HG03175 (cell line): ENCODE data around the gene CLCA2.

Experiments
- ATAC-seq: cut with Tn5 transposase; IDR thresholded peaks from one replicate; pipeline ENCODE4 v1.9.1; 2021; ENCODE audit warnings: mild to moderate bottlenecking, moderate library complexity; ENCODE audit not compliant: unreplicated experiment

CLCA2 gene

DNA sequence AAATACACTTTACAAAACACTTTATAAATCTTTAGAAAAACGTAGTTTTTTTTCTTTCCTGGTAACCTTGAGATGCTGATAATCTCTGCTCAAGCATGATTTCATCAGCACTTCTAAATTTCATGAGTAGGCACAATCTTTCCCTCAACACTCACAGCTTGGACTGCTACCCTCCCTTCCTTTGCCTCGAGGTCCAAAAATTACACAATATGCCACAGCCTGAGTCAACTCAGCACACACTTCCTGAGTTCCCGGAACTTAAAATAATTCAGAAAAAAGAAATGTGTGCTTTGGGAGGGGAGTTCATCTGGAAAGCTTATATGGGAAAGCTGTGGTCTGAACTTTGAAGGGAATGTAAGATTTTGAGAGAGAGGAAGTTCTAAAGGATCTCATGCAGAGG is 5.9 kb downstream of the CLCA2 start:
- ATAC-seq: no peak

DNA sequence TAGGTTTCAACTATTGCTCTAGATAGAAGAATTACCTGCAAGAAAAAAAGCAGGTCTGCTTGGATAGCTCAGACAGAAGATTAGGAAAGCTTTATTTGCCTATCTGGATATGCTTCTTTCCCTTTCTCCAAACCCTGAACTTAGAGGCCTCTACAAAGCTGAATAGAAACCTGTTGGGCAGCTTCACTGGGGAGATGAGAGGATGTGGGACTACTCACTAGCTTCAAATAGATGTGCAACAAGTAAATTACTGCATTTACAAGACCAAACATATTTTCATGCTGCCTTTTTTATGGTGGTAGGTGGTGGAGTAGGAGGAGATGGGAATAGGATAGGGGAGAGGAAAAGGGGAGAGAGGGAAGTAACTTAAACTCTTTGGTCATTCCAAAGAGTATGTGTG is 6.4 kb downstream of the CLCA2 start:
- no peak for ATAC-seq

- ATAC-seq: no peak
Observed at GRCh38 chr1:86434059-86434458, 10.1 kb downstream of the CLCA2 start.

DNA sequence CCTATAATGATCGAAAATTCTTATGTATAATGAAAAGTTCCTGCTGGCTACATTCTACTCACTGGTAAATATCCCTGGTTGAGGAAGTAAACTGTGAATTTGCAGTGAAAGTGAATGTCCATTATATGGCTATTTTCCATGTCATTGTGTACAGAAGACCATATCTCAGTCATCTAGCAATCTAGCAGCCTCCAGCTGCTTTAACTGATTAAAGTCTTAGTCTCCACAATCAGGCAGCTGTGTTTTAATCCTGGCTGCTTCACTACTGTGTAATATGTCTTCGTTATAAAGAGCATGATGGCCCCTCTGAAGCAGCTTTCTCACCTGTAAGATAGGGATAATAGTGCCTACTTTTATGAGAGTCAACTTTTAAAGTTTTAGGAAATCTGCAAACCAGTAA is 11.4 kb downstream of the CLCA2 start:
- no peak for ATAC-seq

DNA sequence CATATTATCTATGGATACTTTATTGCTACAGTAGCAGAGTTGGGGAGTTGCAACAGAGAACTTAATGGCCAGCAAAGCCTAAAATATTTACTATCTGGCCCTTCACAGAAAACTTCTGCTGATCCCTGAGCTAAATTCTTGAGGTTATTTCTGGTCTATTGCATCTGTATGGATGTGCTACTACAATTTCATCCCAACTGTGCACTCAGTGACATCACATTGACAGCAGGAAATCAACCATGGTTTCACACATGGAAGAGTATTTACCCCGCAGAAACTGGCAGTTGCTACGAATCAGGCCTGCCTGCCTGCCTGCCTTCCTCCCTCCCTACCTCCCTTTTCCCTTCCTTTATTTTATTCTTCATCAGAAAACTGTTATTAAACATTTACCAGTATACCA is 12.1 kb downstream of the CLCA2 start:
- no peak for ATAC-seq

DNA sequence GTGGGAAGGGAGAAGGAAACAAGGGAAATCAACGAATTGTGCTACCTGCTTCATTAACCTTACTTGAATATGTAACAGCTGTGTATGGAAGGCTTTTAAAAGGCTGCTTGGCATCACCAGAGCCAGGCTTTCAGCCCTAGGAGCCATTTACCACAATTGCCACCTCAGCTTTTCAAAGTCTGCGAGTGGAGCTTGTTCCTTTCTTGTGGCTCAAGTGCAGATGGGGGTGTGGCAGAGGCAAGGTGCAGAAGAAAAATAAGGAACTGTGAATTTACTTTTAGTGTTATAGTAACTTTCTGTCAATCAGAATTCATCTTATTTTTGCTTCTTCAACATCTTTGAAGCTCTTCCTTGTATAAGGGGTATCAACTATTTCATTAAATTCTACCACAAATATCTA is 17.6 kb downstream of the CLCA2 start:
- no peak for ATAC-seq

DNA sequence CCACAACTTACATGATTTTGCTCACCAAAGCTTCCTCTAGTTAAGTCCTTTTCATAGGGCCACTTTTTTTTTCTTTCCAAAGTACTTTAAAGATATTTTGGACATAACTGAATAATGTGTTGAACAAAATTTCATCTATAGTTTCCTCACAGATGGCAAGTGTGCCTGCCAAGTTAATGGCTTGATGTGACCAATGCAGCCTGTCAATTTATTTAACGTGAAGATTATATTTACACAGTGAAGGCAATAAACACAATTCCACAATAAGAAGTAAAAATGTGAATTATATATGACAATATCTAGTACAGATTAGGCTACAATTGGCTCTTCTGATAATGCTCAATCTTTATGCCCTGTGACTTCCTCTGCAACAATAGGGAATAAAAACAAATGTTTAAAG is 18.0 kb downstream of the CLCA2 start:
- ATAC-seq: no peak

- no peak for ATAC-seq
Observed at GRCh38 chr1:86445919-86446318, 21.9 kb downstream of the CLCA2 start.

DNA sequence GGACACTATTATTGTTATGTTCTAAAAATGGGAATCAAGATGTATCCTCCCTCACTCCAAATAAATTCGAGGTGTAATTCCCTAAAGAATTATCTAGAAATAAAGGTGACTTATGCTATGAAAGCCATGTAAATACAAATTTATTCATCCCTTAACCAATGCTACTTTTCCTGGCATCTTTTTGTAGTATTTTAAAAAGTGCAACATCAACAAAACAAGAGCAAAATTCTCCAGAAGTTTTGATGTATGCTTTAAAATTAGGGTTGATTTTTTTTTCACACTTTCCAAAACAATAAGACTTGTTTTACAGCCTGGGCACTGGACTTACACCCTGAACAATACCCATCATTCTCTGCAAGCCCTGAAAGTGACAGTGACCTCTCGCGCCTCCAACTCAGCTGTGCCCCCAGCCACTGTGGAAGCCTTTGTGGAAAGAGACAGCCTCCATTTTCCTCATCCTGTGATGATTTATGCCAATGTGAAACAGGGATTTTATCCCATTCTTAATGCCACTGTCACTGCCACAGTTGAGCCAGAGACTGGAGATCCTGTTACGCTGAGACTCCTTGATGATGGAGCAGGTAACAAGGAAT is 23.3 kb downstream of the CLCA2 start:
- no peak for ATAC-seq

DNA sequence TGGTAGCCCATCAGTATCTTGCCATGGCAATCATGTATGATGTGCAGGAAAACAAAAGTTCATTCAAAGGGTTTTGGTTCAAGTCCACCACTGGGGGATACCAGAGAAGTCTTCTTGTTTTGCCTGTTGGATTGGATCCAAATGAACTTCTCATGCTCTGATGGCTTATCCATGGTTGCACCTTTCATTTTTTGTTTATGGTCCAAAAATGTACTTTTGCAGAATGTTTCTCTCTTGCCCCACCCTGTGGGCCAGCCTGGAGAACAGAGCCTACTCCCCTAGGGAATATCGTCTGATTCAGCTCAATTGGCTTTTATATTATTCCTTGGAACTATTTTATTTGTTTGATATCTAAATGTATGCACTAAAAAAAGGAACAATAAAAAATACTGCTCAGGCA is 24.7 kb downstream of the CLCA2 start:
- no peak for ATAC-seq

DNA sequence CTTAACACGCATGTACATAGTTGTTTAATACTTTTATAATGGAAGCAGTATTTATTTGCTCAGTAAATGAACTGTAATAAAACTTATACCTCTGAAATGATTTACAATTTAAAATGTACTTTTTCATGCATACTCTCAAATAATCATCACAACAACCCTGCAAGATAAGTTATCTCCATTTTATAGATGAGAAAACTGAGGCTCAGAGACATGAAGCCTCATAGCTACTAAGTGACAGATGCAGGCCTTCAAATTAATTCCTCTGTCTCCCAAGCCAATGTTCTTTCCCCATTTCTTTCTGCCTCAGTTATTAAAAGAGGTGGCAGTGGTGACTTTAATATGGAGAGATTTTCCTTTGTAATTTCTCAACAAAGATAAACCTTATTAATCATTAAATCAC is 25.1 kb downstream of the CLCA2 start:
- no peak for ATAC-seq

DNA sequence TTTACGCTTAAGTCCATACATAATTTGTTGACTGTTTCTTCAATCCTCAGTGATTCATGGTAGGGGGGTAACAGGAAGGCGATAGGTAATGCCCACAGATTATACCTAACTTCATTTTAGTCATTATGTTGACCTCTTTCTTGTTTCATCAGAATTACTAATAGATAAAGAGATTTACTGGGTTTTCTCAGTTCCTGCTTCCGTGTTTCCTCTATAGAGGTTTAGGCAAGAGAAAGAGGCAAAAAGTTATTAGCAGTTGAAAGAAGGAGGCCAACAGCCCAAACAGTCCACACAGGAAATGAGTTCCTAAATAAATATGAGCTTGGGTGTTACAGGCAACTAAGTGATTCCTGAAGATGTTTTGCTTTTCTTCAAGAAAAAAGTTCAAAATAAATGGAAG is 26.9 kb downstream of the CLCA2 start:
- no peak for ATAC-seq

DNA sequence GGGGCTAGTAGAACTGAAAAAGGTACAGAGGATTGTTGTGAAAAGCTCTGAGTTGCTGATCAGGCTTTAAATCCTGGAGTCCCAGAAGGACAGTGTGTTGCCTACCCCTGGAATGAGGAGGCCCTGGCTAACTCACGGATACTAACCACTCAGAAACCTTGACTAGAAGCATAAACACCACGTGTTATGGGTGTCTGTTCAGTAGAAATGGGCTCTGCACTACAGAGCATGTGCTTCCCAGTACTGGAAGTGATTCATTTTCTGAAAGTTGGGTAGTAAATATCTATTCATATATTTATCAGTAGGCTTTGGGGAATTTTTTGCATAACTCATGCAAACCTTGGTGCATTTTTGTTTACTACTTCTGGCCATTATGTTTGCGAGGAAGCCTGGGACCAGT is 29.7 kb downstream of the CLCA2 start:
- ATAC-seq: no peak

DNA sequence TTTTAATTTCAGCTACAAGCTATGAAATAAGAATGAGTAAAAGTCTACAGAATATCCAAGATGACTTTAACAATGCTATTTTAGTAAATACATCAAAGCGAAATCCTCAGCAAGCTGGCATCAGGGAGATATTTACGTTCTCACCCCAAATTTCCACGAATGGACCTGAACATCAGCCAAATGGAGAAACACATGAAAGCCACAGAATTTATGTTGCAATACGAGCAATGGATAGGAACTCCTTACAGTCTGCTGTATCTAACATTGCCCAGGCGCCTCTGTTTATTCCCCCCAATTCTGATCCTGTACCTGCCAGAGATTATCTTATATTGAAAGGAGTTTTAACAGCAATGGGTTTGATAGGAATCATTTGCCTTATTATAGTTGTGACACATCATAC is 31.1 kb downstream of the CLCA2 start:
- no peak for ATAC-seq

DNA sequence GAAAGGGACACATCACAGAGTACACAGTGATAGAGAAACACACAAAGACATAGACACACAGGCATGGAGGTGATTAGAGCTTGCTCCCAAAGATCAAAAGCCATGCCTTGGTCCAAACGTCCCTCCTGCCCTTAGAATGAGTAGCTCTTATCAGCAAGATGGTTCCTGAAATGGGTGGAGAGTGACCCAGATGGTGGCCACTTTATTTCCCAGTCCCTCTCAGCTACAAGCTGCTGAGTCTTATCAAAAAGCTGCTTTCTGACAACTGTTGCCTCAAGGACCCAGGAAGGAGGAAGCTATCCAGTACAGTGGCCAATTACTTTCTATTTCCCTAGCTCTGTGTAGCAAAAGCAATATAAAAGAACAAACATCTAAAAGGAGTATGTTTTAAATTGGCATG is 37.0 kb downstream of the CLCA2 start:
- ATAC-seq: no peak

DNA sequence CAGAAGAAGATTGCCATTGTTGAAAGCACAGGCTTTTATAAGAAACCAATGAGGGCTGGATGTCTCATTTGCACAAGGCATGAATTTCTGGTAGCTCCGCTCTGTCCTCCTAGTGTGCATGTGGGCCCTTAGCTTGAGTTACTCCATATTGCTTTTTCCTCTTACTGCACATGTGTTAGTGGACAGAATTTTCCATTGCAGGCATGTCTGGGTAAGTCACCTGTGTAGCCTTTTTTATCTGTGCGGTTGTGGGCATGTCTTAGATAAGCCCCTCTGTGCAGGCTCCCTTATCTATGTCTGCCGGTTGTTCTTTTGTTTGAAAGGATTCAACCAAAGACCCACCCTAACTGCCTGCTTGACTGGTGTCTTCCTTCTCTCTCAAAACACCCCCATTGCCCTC is 37.5 kb downstream of the CLCA2 start:
- no peak for ATAC-seq

GRCh38 chr1:86464819-86465218 is 40.8 kb downstream of the CLCA2 start:
- ATAC-seq: no peak

DNA sequence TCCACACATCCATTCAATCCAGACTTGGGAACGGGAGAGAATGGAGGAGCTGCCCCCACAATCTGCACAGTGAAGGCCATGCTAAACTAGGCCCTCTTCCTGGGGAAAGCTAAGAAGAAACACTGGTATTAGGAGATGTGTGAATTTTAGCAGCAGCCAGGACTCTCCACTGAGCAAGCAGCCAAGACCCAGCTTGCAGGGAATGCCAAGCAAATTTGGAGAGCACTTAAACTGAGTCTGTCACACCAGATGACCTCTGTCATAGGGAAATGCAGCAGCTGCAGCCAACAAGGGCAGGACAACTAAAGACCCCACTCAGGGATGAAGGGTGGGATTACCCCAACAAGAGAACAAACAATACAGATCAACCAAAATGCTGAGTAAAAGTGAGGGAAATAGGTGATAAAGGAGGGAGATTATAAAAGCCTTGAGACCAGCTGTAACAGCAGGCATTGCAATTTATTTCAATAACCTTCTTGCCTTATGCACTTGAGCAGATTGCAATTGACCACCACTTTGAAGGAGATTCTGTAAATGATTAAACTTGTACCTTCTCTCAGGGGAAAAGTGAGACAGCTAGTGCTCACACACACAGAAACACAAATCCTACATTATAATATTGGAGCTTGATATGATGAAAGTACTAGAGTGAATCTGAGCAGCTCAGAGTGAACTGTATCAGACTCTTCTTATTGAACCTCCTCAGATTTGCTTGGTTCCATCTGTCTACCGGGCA is 42.3 kb downstream of the CLCA2 start:
- ATAC-seq: no peak

DNA sequence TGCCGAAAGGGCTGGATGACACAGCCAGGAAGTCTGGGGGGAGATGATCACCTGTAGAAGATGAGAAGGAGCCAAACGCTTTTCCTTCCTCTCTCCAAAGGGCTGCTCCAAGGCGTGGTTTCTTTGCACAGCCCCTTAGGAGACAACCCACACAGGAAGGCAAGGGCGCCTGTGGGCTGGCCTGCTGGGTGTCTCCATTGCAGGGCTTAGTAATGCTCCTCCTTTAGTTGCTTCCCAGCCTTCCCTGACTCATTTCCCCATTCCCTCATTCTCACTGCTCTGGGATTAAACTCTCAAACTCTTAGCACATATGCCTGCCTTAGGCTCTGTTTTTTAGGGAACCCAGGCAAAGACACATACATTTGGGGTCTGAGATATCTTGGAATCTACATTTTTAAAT is 43.0 kb downstream of the CLCA2 start:
- no peak for ATAC-seq

DNA sequence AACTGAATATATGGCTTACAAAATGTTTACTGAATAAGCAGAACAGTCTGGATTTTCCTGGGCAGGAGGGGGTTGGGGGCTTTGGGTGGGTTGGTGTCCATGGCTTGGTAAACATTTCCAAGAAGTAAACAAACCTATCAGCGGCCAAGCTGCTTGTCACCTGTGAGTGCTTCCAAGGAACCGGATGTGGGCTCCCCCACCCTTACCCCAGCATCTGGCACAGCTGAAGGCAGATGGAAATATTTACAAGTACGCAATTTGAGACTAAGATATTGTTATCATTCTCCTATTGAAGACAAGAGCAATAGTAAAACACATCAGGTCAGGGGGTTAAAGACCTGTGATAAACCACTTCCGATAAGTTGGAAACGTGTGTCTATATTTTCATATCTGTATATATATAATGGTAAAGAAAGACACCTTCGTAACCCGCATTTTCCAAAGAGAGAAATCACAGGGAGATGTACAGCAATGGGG is 44.6 kb downstream of the CLCA2 start, which contains the start of gene CLCA1:
TSS of gene CLCA1 (plus strand) at position 427 of the 477 bp plus-strand sequence. CDS start at position 472, 45 bp downstream.
- ATAC-seq: no peak

DNA sequence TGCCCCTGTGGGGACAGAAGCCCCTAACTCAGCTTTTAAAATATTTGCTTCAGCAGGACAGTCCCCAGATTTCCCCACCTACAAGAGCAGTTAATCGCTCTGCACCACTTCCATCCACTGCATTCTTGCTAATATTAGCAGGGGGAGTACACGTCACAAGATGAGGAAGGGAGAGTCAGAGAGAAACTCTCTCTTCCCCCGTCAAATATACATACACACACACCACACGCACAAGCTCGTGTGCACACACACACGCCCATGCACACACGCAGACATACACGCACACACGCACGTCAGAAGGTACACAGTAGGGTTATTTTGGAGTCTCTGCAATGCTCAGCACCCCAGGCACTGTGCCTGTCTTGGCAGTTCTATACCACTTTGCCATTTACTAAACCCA is 46.9 kb downstream of the CLCA2 start:
- ATAC-seq: no peak

DNA sequence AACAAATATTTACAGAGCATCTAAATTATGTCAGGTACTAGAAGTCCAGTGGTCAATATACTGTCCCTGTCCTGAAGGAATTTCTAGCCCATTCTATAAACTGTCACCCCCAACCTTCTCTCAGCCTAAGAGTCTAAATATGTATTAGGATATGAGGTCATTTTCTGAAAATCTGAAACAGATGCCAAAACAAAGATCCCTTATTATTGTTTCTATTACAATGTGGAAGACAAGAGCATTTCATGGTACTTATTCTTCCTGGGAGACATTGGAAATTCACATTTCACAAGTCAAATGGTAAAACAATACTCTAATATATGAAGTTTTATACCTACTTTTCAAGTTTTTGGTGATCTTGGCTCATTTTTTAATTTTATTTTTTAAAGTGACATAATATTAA is 47.3 kb downstream of the CLCA2 start:
- ATAC-seq: no peak

- no peak for ATAC-seq
Observed at GRCh38 chr1:86472152-86472551, 48.2 kb downstream of the CLCA2 start.
